Esophagus muscularis mucosa (tissue), 4 donors: ENCODE data around the gene GATAD2B. TPM values are rescaled to one million over a fixed set of nuclear protein-coding genes. Genes with fewer than 3 reads are reported as not detected.

Source experiments
- DNase-seq: peaks from one replicate; pipeline ENCODE4 v3.0.0-alpha.2; 2017; ENCODE audit errors: extremely low spot score
- H3K27ac ChIP-seq, 4 donors: fragments of 200-600 bp; sonication (generic); replicated peaks in 1 of 4; 1 replicate in 3 of 4; 2 replicates in 1 of 4; pipeline ENCODE4 v1.5.1; 2016 to 2019; ENCODE audit warnings: mild to moderate bottlenecking in 1 of 4
- H3K27me3 ChIP-seq, 4 donors: fragments of 200-600 bp; sonication (generic); one replicate each; pipeline versions ENCODE4 v1.5.1 to v1.6.0; 2016 to 2019
- H3K36me3 ChIP-seq, 4 donors: fragments of 200-600 bp; sonication (generic); one replicate each; pipeline ENCODE4 v1.5.1; 2016 to 2019
- H3K4me1 ChIP-seq, 4 donors: fragments of 200-600 bp; sonication (generic); one replicate each; pipeline ENCODE4 v1.5.1; 2016 to 2019
- H3K4me3 ChIP-seq, 4 donors: fragments of 200-600 bp; sonication (generic); 1 replicate in 2 of 4; 2 replicates in 2 of 4; pipeline ENCODE4 v1.5.1; 2016 to 2019; ENCODE audit warnings: mild to moderate bottlenecking in 4 of 4, moderate library complexity in 1 of 4
- H3K9me3 ChIP-seq, 4 donors: fragments of 200-600 bp; sonication (generic); 1 replicate in 3 of 4; 2 replicates in 1 of 4; pipeline ENCODE4 v1.5.1; 2016 to 2019
- CTCF ChIP-seq, 3 experiments: fragments of 200-600 bp in 2 of 3; fragments of 450-650 bp in 1 of 3; sonication (generic) in 2 of 3; IDR thresholded peaks; one replicate each; pipeline ENCODE4 v1.5.1; 2017 to 2019; ENCODE audit warnings: antibody characterized with exemption in 3 of 3, mild to moderate bottlenecking in 2 of 3, moderate library complexity in 1 of 3
- EP300 ChIP-seq: sonication (generic); formaldehyde crosslinking; IDR thresholded peaks from one replicate; pipeline ENCODE4 v1.6.1; 2017; ENCODE audit warnings: antibody characterized with exemption
- POLR2A ChIP-seq: fragments of 450-650 bp; IDR thresholded peaks from one replicate; pipeline ENCODE4 v1.6.1; 2017; ENCODE audit warnings: antibody characterized with exemption, moderate library complexity, mild to moderate bottlenecking, low read depth
- POLR2AphosphoS5 ChIP-seq, 2 donors: sonication (generic); formaldehyde crosslinking; IDR thresholded peaks; one replicate each; pipeline ENCODE4 v1.6.1; 2017; ENCODE audit warnings: antibody characterized with exemption in 2 of 2
- WGBS: methylation state at CpG from one replicate; pipeline ENCODE4 v1.1.5; 2018; 5-methylcytosine and 5-hydroxymethylcytosine counted together
- intact Hi-C: fragments of 100-400 bp; cut with DNase I; formaldehyde crosslinking; loops from one replicate; pipeline ENCODE4 v1.15.1; 2023
- total RNA-seq, 4 donors: library from RNA; depleted of rRNA; stranded (reverse); fragments of >200 nt; gene quantifications; one replicate each; pipeline versions ENCODE4 v1.1.0 to v1.2.1, GENCODE V29; 2016

GATAD2B gene
- total RNA-seq, 4 donors from 2014 or later = 21.9 to 30.5 (median 26.4) TPM

GRCh38 chr1:153833171-153833570 lies 89.6 kb downstream of the GATAD2B start:
- H3K4me1 ChIP-seq = peaks cover 0 to 6% (median 0%) of the 10 kb centered on the region in 4 donors
- no peak overlapping the region for H3K4me3 ChIP-seq
- H3K27me3 ChIP-seq = no peaks in the 10 kb centered on the region
- WGBS = 84% methylated on average over 3 of the region's 3 CpGs
- intact Hi-C loops = no loop called here
- no peak for DNase-seq
- TF ChIP-seq POLR2AphosphoS5 (IDR thresholded peaks at IDR 0.05) (no peak), CTCF (IDR thresholded peaks at IDR 0.05) (no peak), POLR2A (no peak), EP300 (no peak)
- H3K9me3 ChIP-seq = no peaks in the 10 kb centered on the region
- H3K27ac ChIP-seq = no peak overlapping the region
- H3K36me3 ChIP-seq = peaks cover 0 to 8% (median 6%) of the 10 kb centered on the region in 4 donors

GRCh38 chr1:153832293-153832692 lies 90.5 kb downstream of the GATAD2B start:
- H3K9me3 ChIP-seq = no peaks in the 10 kb centered on the region
- no peak overlapping the region for H3K27ac ChIP-seq
- H3K27me3 ChIP-seq = no peaks in the 10 kb centered on the region
- H3K4me1 ChIP-seq = peaks cover 0 to 6% (median 0%) of the 10 kb centered on the region in 4 donors
- peaks cover 6 to 17% (median 15%) of the 10 kb centered on the region in 4 donors for H3K36me3 ChIP-seq
- no peak overlapping the region for H3K4me3 ChIP-seq
- TF ChIP-seq EP300 = no peak
- no peak for TF ChIP-seq POLR2AphosphoS5 (IDR thresholded peaks at IDR 0.05)
- no peak for TF ChIP-seq POLR2A
- no peak for TF ChIP-seq CTCF (IDR thresholded peaks at IDR 0.05)
- intact Hi-C loops = no loop called here
- 95% methylated on average over 3 of the region's 3 CpGs for WGBS
- DNase-seq = no peak

- H3K36me3 ChIP-seq = peaks cover 9 to 30% (median 26%) of the 10 kb centered on the region in 4 donors
- no peaks in the 10 kb centered on the region for H3K27me3 ChIP-seq
- no peak overlapping the region for H3K4me3 ChIP-seq
- no peaks in the 10 kb centered on the region for H3K9me3 ChIP-seq
- DNase-seq = no peak
- no peak overlapping the region for H3K27ac ChIP-seq
- intact Hi-C loops = no loop called here
- no peak for TF ChIP-seq CTCF (IDR thresholded peaks at IDR 0.05)
- TF ChIP-seq EP300 = no peak
- no peak for TF ChIP-seq POLR2AphosphoS5 (IDR thresholded peaks at IDR 0.05)
- TF ChIP-seq POLR2A = no peak
- peaks cover 2 to 10% (median 4%) of the 10 kb centered on the region in 4 donors for H3K4me1 ChIP-seq
- WGBS = 73% methylated on average over 2 of the region's 2 CpGs
Observed at GRCh38 chr1:153831026-153831425, 91.7 kb downstream of the GATAD2B start.

GRCh38 chr1:153827168-153827964 lies 95.4 kb downstream of the GATAD2B start:
- H3K27ac ChIP-seq = no peak overlapping the region
- no peak for TF ChIP-seq POLR2A
- no peak for TF ChIP-seq CTCF (IDR thresholded peaks at IDR 0.05)
- TF ChIP-seq POLR2AphosphoS5 (IDR thresholded peaks at IDR 0.05) = no peak
- no peak for TF ChIP-seq EP300
- H3K9me3 ChIP-seq = no peaks in the 10 kb centered on the region
- peaks cover 5 to 19% (median 18%) of the 10 kb centered on the region in 4 donors for H3K4me1 ChIP-seq
- no peak for DNase-seq
- no peak overlapping the region for H3K4me3 ChIP-seq
- H3K27me3 ChIP-seq = no peaks in the 10 kb centered on the region
- peaks cover 9 to 38% (median 26%) of the 10 kb centered on the region in 4 donors for H3K36me3 ChIP-seq
- intact Hi-C loops = loop anchor here (10.0 kb wide), 1 partner anchor 117 kb away; the partner anchor contains the start of gene DENND4B
- WGBS = 89% methylated on average over 6 of the region's 6 CpGs
